Stimulated activated CD4-positive, alpha-beta T cell treated with anti-CD3 and anti-CD28 coated beads, Interleukin-12 subunit alpha, Interleukin-12 subunit beta, amount 100 ng/mL, for 48 hours (primary cell): ENCODE results near the gene LSP1.

Experiments
- DNase-seq, 3 donors: peaks; one replicate each; pipeline ENCODE4 v3.0.0-alpha.2; 2020; ENCODE audit warnings: low read depth in 2 of 3, low spot score in 1 of 3

LSP1 gene

GRCh38 chr11:1836011-1836945 lies 16.6 kb upstream of the LSP1 start:
- no peak for DNase-seq

GRCh38 chr11:1837171-1838076 lies 15.5 kb upstream of the LSP1 start:
- DNase-seq: peak; percentile 46 to 74 (median 71)

- no peak for DNase-seq
Measured at GRCh38 chr11:1838077-1838425, 14.8 kb upstream of the LSP1 start.

GRCh38 chr11:1838426-1839144 lies 14.3 kb upstream of the LSP1 start, which contains the start of gene TNNI2:
TNNI2 (plus strand) TSS chr11:1838981; CDS start chr11:1839697, 716 bp downstream.
- DNase-seq: no peak

GRCh38 chr11:1839204-1839923 lies 13.5 kb upstream of the LSP1 start:
- no peak for DNase-seq

GRCh38 chr11:1839924-1840779 lies 12.7 kb upstream of the LSP1 start:
- DNase-seq: no peak

GRCh38 chr11:1840780-1841480 lies 12.0 kb upstream of the LSP1 start:
- no peak for DNase-seq

- DNase-seq: no peak
Measured at GRCh38 chr11:1841511-1842148, 11.3 kb upstream of the LSP1 start.

- DNase-seq: no peak
Measured at GRCh38 chr11:1842149-1843097, 10.5 kb upstream of the LSP1 start.

GRCh38 chr11:1843098-1843473 lies 9.8 kb upstream of the LSP1 start:
- no peak for DNase-seq

GRCh38 chr11:1843796-1844195 lies 9.1 kb upstream of the LSP1 start:
- DNase-seq: no peak

GRCh38 chr11:1844221-1845094 lies 8.4 kb upstream of the LSP1 start:
- no peak for DNase-seq

- no peak for DNase-seq
Measured at GRCh38 chr11:1845095-1845429, 7.8 kb upstream of the LSP1 start.

GRCh38 chr11:1845561-1846452 lies 7.1 kb upstream of the LSP1 start:
- no peak for DNase-seq

- DNase-seq: no peak
Measured at GRCh38 chr11:1846453-1846932, 6.4 kb upstream of the LSP1 start.
